Measurements from ENCODE around the gene MDM4. TPM values are rescaled to one million over a fixed set of nuclear protein-coding genes. Genes with fewer than 3 reads are reported as not detected.

MDM4 gene
- total RNA-seq, 1 donor from 2014 or later = 9.9 TPM

GRCh38 chr1:204572923-204573922 is 57.0 kb downstream of the MDM4 start:
- no peaks in the 10 kb centered on the region for H3K27me3 ChIP-seq
- no peaks in the 10 kb centered on the region for H3K9me3 ChIP-seq
- DNase-seq (ENCODE audit: low spot score in 2 of 2) = no peak
- no peak overlapping the region for H3K4me3 ChIP-seq
- no peak overlapping the region for H3K27ac ChIP-seq
- intact Hi-C loops (cut with DNase I) = no loop called here
- no peak for TF ChIP-seq CTCF (IDR thresholded peaks at IDR 0.05)
- peaks cover 0 to 1% of the 10 kb centered on the region in 2 donors for H3K4me1 ChIP-seq
- H3K36me3 ChIP-seq = no peaks in the 10 kb centered on the region

- no peak for TF ChIP-seq CTCF (IDR thresholded peaks at IDR 0.05)
- H3K4me1 ChIP-seq = peaks cover 0 to 3% of the 10 kb centered on the region in 2 donors
- intact Hi-C loops (cut with DNase I) = no loop called here
- no peak overlapping the region for H3K27ac ChIP-seq
- no peak for DNase-seq (ENCODE audit: low spot score in 2 of 2)
- no peak overlapping the region for H3K4me3 ChIP-seq
- no peaks in the 10 kb centered on the region for H3K27me3 ChIP-seq
- no peaks in the 10 kb centered on the region for H3K9me3 ChIP-seq
- no peaks in the 10 kb centered on the region for H3K36me3 ChIP-seq
Observed at GRCh38 chr1:204574016-204574864, 58.0 kb downstream of the MDM4 start.

- Histone ChIP-seq H3K27ac (no peak overlapping the region), H3K4me3 (no peak overlapping the region), H3K4me1 (peaks cover 0 to 3% of the 10 kb centered on the region in 2 donors), H3K9me3 (no peaks in the 10 kb centered on the region), H3K36me3 (no peaks in the 10 kb centered on the region), H3K27me3 (no peaks in the 10 kb centered on the region)
- TF ChIP-seq CTCF (IDR thresholded peaks at IDR 0.05) = no peak
- intact Hi-C loops (cut with DNase I) = no loop called here
- DNase-seq (ENCODE audit: low spot score in 2 of 2) = no peak
Observed at GRCh38 chr1:204574865-204575163, 58.6 kb downstream of the MDM4 start.

- H3K36me3 ChIP-seq = no peaks in the 10 kb centered on the region
- H3K4me1 ChIP-seq = peaks cover 0 to 3% of the 10 kb centered on the region in 2 donors
- no peak overlapping the region for H3K4me3 ChIP-seq
- TF ChIP-seq CTCF (IDR thresholded peaks at IDR 0.05) = no peak
- H3K9me3 ChIP-seq = no peaks in the 10 kb centered on the region
- intact Hi-C loops (cut with DNase I) = no loop called here
- DNase-seq (ENCODE audit: low spot score in 2 of 2) = no peak
- no peak overlapping the region for H3K27ac ChIP-seq
- no peaks in the 10 kb centered on the region for H3K27me3 ChIP-seq
Observed at GRCh38 chr1:204575221-204576190, 59.3 kb downstream of the MDM4 start.

GRCh38 chr1:204576422-204576821 is 60.2 kb downstream of the MDM4 start:
- H3K36me3 ChIP-seq = no peaks in the 10 kb centered on the region
- no peak for TF ChIP-seq CTCF (IDR thresholded peaks at IDR 0.05)
- no peaks in the 10 kb centered on the region for H3K27me3 ChIP-seq
- no peaks in the 10 kb centered on the region for H3K9me3 ChIP-seq
- DNase-seq (ENCODE audit: low spot score in 2 of 2) = no peak
- peaks cover 0 to 3% of the 10 kb centered on the region in 2 donors for H3K4me1 ChIP-seq
- intact Hi-C loops (cut with DNase I) = no loop called here
- no peak overlapping the region for H3K4me3 ChIP-seq
- H3K27ac ChIP-seq = no peak overlapping the region
